GM19240 (cell line): ENCODE results near the gene SLC16A3.
"Not testable (repeated sequence)": the region's sequence is repeated elsewhere in the genome, so short reads cannot be mapped to it uniquely, and the experiment has no call there.

Source experiments
- DNase-seq: peaks from one replicate; pipeline ENCODE4 v3.0.0; 2011; ENCODE audit warnings: low spot score; ENCODE audit not compliant: insufficient read length

Gene SLC16A3

GRCh38 chr17:82247182-82247823 is 18.5 kb downstream of the SLC16A3 start:
- no peak for DNase-seq

GRCh38 chr17:82247856-82248671 is 19.2 kb downstream of the SLC16A3 start:
- DNase-seq, result no peak

GRCh38 chr17:82248815-82249674 is 20.2 kb downstream of the SLC16A3 start:
- no peak for DNase-seq

GRCh38 chr17:82249896-82250581 is 21.2 kb downstream of the SLC16A3 start:
- no peak for DNase-seq

- no peak for DNase-seq
Measured at GRCh38 chr17:82250868-82251500, 22.1 kb downstream of the SLC16A3 start.

GRCh38 chr17:82252511-82253178 is 23.8 kb downstream of the SLC16A3 start:
- DNase-seq, result no peak

- DNase-seq, result no peak
Measured at GRCh38 chr17:82253179-82253544, 24.3 kb downstream of the SLC16A3 start.

- not testable (repeated sequence) for DNase-seq
Measured at GRCh38 chr17:82254096-82254495, 25.3 kb downstream of the SLC16A3 start.

GRCh38 chr17:82254746-82255145 is 25.9 kb downstream of the SLC16A3 start:
- not testable (repeated sequence) for DNase-seq

- no peak for DNase-seq
Measured at GRCh38 chr17:82255402-82255972, 26.6 kb downstream of the SLC16A3 start.

- no peak for DNase-seq
Measured at GRCh38 chr17:82256242-82256885, 27.5 kb downstream of the SLC16A3 start.

GRCh38 chr17:82257473-82257872 is 28.6 kb downstream of the SLC16A3 start:
- no peak for DNase-seq

- no peak for DNase-seq
Measured at GRCh38 chr17:82258555-82258954, 29.7 kb downstream of the SLC16A3 start.

- not testable (repeated sequence) for DNase-seq
Measured at GRCh38 chr17:82259972-82260961, 31.4 kb downstream of the SLC16A3 start.

GRCh38 chr17:82262344-82262743 is 33.5 kb downstream of the SLC16A3 start:
- DNase-seq, result no peak

- no peak for DNase-seq
Measured at GRCh38 chr17:82263641-82264040, 34.8 kb downstream of the SLC16A3 start.

- no peak for DNase-seq
Measured at GRCh38 chr17:82266142-82266541, 37.3 kb downstream of the SLC16A3 start.
